Nucleus accumbens (tissue), 56 donors: ENCODE measurements around the gene SSNA1.

Source experiments
- DNase-seq, 56 donors: peaks; one replicate each; lab custom pipeline; 2025; lab: John Stamatoyannopoulos, UW

Gene SSNA1

GRCh38 chr9:137166380-137167229 lies 21.9 kb upstream of the SSNA1 start:
- DNase-seq: peak in 2 of 56 donors; percentile 17 to 29

- peak in 1 of 56 donors; percentile 36 for DNase-seq
These were observed 21.2 kb upstream of the SSNA1 start for GRCh38 chr9:137167277-137167746.

DNA sequence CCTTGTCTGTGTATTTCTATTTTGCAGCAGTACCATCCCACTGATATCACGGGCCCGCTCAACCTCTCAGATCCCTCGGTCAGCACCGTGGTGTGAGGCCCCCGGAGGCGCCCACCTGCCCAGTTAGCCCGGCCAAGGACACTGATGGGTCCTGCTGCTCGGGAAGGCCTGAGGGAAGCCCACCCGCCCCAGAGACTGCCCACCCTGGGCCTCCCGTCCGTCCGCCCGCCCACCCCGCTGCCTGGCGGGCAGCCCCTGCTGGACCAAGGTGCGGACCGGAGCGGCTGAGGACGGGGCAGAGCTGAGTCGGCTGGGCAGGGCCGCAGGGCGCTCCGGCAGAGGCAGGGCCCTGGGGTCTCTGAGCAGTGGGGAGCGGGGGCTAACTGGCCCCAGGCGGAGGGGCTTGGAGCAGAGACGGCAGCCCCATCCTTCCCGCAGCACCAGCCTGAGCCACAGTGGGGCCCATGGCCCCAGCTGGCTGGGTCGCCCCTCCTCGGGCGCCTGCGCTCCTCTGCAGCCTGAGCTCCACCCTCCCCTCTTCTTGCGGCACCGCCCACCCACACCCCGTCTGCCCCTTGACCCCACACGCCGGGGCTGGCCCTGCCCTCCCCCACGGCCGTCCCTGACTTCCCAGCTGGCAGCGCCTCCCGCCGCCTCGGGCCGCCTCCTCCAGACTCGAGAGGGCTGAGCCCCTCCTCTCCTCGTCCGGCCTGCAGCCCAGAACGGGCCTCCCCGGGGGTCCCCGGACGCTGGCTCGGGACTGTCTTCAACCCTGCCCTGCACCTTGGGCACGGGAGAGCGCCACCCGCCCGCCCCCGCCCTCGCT lies 20.5 kb upstream of the SSNA1 start:
- DNase-seq: peak in 2 of 56 donors; percentile 58 to 66

DNA sequence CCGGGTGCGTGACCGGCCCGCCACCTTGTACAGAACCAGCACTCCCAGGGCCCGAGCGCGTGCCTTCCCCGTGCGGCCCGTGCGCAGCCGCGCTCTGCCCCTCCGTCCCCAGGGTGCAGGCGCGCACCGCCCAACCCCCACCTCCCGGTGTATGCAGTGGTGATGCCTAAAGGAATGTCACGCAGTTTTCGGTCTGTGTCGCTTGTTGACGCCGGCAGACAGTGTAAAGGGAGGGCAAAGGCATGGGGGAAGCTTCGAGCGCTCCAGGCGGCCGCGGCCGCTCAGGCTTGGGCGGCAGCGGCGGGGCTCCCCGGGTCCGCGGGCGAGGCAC lies 19.9 kb upstream of the SSNA1 start:
- peak in 13 of 56 donors; percentile 23 to 66 (median 39) for DNase-seq

DNA sequence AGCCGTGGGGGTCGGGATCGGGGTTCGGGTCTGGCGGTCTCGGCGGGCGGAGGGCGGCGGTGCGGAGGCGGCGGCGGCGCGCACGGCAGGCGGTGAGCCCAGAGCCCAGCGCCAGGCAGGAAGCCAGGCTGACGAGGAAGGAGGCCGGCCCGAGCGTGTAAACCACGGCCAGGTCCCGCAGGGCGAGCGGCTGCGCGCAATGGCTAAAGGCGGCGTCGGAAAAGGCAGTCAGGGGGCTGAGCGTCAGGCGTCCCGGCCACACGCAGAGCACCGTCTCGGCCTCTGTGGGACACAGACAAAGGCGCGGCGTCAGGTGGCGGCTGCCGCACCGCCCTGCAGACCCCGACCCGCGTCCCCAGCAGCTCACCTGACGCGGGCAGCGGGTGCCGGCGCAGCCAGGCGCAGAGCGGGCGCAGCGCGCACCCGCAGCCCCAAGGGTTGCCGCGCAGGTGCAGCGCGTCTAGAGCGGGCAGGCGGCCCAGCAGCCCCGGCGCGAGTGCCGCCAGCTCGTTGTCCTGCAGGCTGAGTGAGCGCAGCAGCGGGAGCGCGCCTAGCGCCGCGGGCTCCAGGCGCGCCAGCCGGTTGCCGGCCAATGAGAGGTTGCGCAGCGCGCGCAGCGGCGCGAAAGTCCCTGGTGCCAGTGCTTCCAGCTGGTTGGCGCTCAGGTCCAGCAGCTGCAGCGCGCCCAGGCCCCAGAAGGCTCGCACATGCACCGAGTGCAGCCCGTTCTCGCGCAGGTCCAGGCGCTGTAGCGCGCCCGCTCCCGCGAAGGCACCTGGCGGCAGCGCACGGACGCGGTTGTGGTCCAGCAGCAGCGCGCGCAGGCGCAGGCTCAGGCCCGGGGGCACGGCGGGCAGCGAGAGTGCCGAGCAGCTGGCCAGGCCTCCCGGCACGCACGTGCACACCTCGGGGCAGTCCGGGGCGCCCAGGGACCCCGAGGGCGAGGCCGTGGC lies 19.3 kb upstream of the SSNA1 start:
- peak in 10 of 56 donors; percentile 13 to 66 (median 43) for DNase-seq

DNA sequence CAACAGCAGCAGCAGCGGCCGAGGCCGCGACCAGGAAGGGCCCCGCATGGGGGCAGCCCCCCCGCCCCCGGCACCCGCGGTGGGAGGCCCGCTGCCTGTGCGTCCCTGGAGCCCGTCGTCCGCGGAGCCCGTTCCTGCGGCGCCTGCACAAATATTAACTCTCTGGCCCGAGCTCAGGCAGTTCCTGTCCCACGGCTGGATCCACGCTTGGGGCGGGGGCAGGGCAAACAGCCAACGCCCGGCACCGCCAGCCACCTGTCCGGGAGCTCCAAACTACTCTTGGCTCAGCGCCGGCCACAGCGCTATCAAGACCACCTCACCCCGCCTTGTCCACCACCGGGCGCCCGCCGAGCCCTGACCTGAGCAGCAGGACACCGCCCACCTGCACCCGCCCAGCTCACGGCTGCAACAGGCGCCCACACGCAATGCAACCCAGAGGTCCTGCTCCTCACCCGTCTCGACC lies 18.5 kb upstream of the SSNA1 start, which contains the start of gene LRRC26:
TSS of gene LRRC26 (minus strand) at position 156 of the 463 bp plus-strand sequence. CDS start at position 48, 108 bp downstream.
- no peak for DNase-seq

GRCh38 chr9:137170486-137171148 lies 17.9 kb upstream of the SSNA1 start:
- no peak for DNase-seq

DNA sequence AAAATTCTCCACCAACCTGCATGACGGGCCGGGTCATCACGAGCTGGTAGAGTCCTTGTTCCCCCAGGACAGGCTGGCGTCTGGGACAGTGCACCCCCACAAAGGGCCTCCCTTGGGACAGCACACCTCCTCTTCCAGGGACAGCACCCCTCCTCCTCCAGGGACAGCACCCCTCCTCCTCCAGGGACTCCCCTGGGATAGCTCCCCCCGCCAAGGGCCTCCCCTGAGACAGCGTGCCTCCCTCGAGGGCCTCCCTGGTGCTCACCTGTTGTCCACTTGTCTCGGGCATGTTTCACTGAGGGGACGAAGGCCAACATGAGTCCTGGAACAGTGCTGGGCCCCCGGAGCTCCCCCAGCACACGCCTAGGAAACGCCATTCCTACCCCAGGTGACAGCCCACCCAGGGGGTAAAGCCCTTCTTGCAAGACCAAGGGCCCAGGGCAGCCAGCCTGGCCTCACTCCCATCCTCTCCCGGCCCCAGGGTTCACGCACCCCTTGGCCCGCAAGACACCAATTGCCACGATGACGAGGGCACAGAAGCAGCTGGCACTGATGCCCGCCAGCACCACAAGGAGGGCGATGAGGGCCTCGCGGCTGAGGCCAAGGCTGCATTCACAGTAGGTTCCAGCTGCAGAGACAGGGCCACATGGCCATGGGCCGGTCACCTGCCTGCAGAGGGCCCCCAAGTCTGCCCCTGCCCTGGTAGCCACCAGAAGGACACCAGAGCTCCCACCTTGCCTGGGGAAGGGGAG lies 17.2 kb upstream of the SSNA1 start:
- no peak for DNase-seq

- no peak for DNase-seq
These were observed 15.3 kb upstream of the SSNA1 start for GRCh38 chr9:137172901-137173795.

GRCh38 chr9:137173796-137174664 lies 14.4 kb upstream of the SSNA1 start:
- no peak for DNase-seq

DNA sequence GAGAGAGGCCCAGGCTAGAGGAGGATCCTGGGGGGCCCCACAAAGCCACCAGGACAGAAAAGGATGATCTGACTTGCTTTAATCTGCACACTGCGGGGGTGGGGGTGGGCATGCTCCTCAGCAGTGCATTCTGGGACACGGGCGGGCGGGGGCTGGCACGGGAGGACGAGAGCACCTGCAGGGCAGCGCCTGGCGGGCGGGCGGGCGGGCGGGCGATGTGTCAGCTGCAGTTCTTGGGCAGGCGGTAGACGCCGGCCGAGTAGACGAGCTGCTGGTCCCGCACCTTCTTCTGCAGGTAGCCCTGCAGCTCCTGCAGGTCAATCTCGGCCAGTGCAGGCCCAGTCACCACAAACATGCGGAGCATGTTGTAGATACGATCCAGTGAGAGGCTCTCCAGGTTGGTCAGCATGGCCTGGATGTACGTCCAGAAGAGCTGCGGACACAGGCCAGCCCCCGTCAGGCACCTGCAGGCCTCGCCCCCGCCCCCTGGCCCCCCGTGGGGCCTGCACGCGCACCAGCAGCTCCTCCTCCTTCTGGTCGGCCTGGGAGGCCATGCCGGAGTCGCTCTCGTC lies 13.7 kb upstream of the SSNA1 start:
- DNase-seq: peak in 3 of 56 donors; percentile 24 to 41 (median 28)

- no peak for DNase-seq
These were observed 13.0 kb upstream of the SSNA1 start for GRCh38 chr9:137175345-137175961.

DNA sequence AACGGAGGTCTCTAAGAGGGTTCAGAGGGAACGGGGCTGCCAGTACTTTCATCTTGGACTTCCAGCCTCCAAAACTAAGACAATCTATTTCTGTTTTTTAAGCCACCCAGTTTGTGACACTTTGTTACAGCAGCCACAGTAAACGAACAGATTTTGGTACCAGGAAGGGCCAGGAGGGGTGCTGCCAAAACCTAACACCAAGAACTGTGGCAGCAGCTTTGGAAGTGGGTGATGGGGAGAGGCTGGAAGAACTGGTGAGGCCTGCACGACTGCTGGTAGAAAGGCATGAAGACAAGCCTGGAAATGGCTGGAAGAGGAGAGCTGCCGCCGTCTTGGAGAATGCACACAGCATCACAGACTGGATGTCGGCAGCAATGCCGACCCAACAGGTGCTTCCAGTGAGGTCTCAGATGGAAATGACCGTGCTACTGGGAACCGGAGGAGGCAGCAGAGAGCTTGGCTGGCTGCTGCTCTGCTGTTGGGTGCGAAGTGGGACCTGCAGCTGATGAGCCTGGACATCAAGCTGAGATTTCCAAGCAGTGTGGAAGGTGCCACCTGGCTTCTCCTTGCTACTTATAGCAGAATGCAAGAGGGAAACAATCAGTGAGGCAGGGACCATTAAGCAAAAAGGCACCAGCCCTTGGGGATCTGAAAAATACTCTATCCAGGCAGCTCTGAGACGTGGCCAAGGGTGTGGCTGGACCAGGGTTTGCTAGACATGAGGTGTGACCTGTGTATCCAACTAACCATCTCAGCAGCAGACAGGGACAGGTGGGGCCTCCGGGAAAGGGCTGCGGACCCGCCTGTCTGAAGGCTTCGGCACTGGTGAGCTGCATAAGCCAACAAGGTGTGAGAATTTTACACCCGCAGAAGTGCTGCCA lies 11.9 kb upstream of the SSNA1 start:
- DNase-seq: peak in 1 of 56 donors; percentile 21

DNA sequence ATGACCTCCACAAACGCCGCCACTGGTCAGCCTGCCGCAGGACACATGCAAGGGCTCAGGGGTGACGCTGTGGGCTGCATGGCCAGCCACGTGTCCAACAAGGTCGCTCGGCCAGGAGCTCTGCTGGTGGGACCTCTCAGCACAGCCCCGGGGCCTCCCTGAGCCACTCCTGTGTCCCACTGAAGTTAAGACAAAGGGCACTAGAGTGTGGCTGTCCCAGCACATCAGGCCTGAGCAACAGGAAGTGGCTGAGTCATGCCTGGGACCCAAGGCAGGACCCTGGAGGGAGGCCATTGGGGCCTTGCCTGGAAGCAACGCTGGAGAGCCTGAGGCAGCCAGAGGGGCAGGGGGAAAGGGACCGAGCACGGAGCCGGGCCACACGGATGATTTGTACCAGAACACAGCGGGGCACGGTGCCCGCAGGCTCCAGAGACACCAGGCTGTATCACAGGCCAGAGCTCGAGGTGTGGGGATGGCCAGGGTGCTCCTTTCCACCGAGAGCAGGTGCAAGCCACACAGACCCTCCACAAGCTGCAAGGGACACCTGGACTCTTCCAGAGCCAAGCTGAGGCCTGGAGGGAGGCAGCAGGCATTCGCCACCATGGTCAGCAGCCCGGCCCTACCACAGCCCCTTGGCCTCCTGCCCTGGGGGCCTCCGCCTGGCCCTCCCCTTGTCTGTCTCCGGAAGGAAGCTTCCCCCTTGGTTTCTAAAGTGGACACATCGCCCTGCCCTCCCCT lies 10.1 kb upstream of the SSNA1 start:
- DNase-seq: no peak
